HCT116 (cell line): Measurements from ENCODE around the gene DPY19L3. TPM values are rescaled to one million over a fixed set of nuclear protein-coding genes. Genes with fewer than 3 reads are reported as not detected.

ENCODE experiments used
- ATAC-seq: fragments of 200-7000 bp; cut with Tn5 transposase; 2 replicates; pipeline ENCODE4 v1.9.1; 2020; ENCODE audit warnings: mild to moderate bottlenecking, moderate library complexity
- BruUV-seq: library from RNA; stranded (reverse); fragments of 400-500 nt; replicated peaks from 2 replicates; lab custom pipeline; 2021; lab: Mats Ljungman, UMichigan
- CTCF ChIA-PET: fragments of 300-600 bp; sonication (Branson Sonifier 250); formaldehyde crosslinking; loops from one replicate; lab custom pipeline; 2021; ENCODE audit warnings: antibody characterized with exemption; lab: Charles Lee
- POLR2A ChIA-PET: fragments of 300-600, 350-600 bp; sonication (Branson Sonifier 250); formaldehyde crosslinking; loops from one replicate; lab custom pipeline; 2021; ENCODE audit warnings: antibody characterized with exemption; lab: Charles Lee
- RAD21 ChIA-PET, 2 experiments: fragments of 300-600 bp; sonication (Branson Sonifier 250); formaldehyde crosslinking; loops; one replicate each; lab custom pipeline; 2023; ENCODE audit warnings: low total read pairs in 2 of 2; ENCODE audit not compliant: uncharacterized antibody in 2 of 2, unreplicated experiment in 2 of 2, low non-redundant PET in 1 of 2; lab: Charles Lee
- DNase-seq: peaks from one replicate; pipeline ENCODE4 v3.0.0-alpha.2; 2010; ENCODE audit warnings: low read depth, low spot score
- H2AFZ ChIP-seq: fragments of 200-600 bp; shearing (Covaris generic), sonication (generic); 2 replicates; pipeline ENCODE4 v1.6.1; 2017; ENCODE audit warnings: low read depth, mixed run types, mixed read lengths, antibody characterized with exemption, low read length; ENCODE audit not compliant: poor library complexity, severe bottlenecking
- H3K27ac ChIP-seq: 2 replicates; pipeline ENCODE4 v1.5.1; 2012; ENCODE audit warnings: low read depth, low read length
- H3K27me3 ChIP-seq: fragments of 200-600 bp; sonication (generic); 2 replicates; pipeline ENCODE4 v1.6.1; 2016; ENCODE audit warnings: mixed run types, low read length, mixed read lengths; ENCODE audit not compliant: insufficient read depth
- H3K36me3 ChIP-seq, 2 experiments: fragments of 200-500 bp in 1 of 2; fragments of 200-600 bp in 1 of 2; sonication (Bioruptor generic) in 1 of 2; sonication (generic) in 1 of 2; 2 replicates each; pipeline versions ENCODE4 v1.5.1 to v1.6.1; 2014 to 2016; ENCODE audit warnings: low read length in 2 of 2, inconsistent platforms in 1 of 2, mixed read lengths in 1 of 2, mixed run types in 1 of 2; ENCODE audit not compliant: insufficient read depth in 2 of 2, control insufficient read depth in 1 of 2
- H3K4me1 ChIP-seq, 2 experiments: fragments of 200-600 bp in 1 of 2; sonication (generic) in 1 of 2; 2 replicates each; pipeline versions ENCODE4 v1.5.1 to v1.6.1; 2012 to 2017; ENCODE audit warnings: low read length in 2 of 2, inconsistent platforms in 1 of 2, mild to moderate bottlenecking in 1 of 2, mixed read lengths in 1 of 2, mixed run types in 1 of 2, moderate library complexity in 1 of 2; ENCODE audit not compliant: insufficient read depth in 2 of 2, control insufficient read depth in 1 of 2
- H3K4me2 ChIP-seq: fragments of 200-600 bp; sonication (generic); 2 replicates; pipeline ENCODE4 v1.6.1; 2017; ENCODE audit warnings: mixed run types, low read length, mixed read lengths
- H3K4me3 ChIP-seq, 2 experiments: fragments of 200-600 bp in 1 of 2; sonication (generic) in 1 of 2; replicated peaks in 1 of 2; 2 replicates each; pipeline ENCODE4 v1.5.1; 2011 to 2016; ENCODE audit warnings: low read length in 2 of 2, control low read depth in 1 of 2, low read depth in 1 of 2, mild to moderate bottlenecking in 1 of 2, mixed read lengths in 1 of 2, mixed run types in 1 of 2
- H3K79me2 ChIP-seq: fragments of 200-600 bp; sonication (generic); 2 replicates; pipeline ENCODE4 v1.6.1; 2017; ENCODE audit warnings: mild to moderate bottlenecking, mixed run types, low read length, moderate library complexity, mixed read lengths; ENCODE audit not compliant: insufficient read depth
- H3K9ac ChIP-seq: fragments of 200-600 bp; sonication (generic); 2 replicates; pipeline ENCODE4 v1.6.1; 2016; ENCODE audit warnings: low read length, mixed read lengths
- H3K9me2 ChIP-seq: fragments of 200-600 bp; sonication (generic), shearing (Covaris generic); 2 replicates; pipeline ENCODE4 v1.6.1; 2017; ENCODE audit warnings: mixed run types, mild to moderate bottlenecking, moderate library complexity; ENCODE audit not compliant: insufficient read depth
- H3K9me3 ChIP-seq, 2 experiments: fragments of 200-500 bp in 1 of 2; fragments of 200-600 bp in 1 of 2; sonication (Bioruptor generic) in 1 of 2; sonication (generic) in 1 of 2; 2 replicates each; pipeline ENCODE4 v1.6.1; 2014 to 2017; ENCODE audit warnings: low read length in 2 of 2, mixed read lengths in 2 of 2, inconsistent platforms in 1 of 2, low read depth in 1 of 2, mild to moderate bottlenecking in 1 of 2, mixed run types in 1 of 2, moderate library complexity in 1 of 2; ENCODE audit not compliant: control insufficient read depth in 1 of 2, insufficient read depth in 1 of 2
- H4K20me1 ChIP-seq: fragments of 200-600 bp; sonication (generic), shearing (Covaris generic); 2 replicates; pipeline ENCODE4 v1.6.1; 2017; ENCODE audit warnings: mixed run types, mild to moderate bottlenecking, moderate library complexity; ENCODE audit not compliant: insufficient read depth
- ATF3 ChIP-seq: IDR thresholded peaks from 2 replicates; pipeline ENCODE4 v1.6.1; 2012
- CTCF ChIP-seq, 3 experiments: fragments of 200-600 bp in 1 of 3; sonication (generic) in 1 of 3; IDR thresholded peaks in 2 of 3; conservative IDR thresholded peaks in 1 of 3; 2 replicates each; pipeline ENCODE4 v1.5.1; 2012 to 2017; ENCODE audit warnings: low read depth in 2 of 3, low read length in 2 of 3, antibody characterized with exemption in 1 of 3, borderline replicate concordance in 1 of 3, control low read depth in 1 of 3, mild to moderate bottlenecking in 1 of 3, mixed read lengths in 1 of 3, mixed run types in 1 of 3, moderate library complexity in 1 of 3; ENCODE audit not compliant: insufficient read depth in 1 of 3
- EGR1 ChIP-seq: IDR thresholded peaks from 2 replicates; pipeline ENCODE4 v1.6.1; 2012; ENCODE audit warnings: low read depth
- ELF1 ChIP-seq: IDR thresholded peaks from 2 replicates; pipeline ENCODE4 v1.6.1; 2012; ENCODE audit warnings: low read depth, borderline replicate concordance
- EZH2phosphoT487 ChIP-seq: fragments of 200-600 bp; IDR thresholded peaks from 2 replicates; pipeline ENCODE4 v1.6.1; 2018; ENCODE audit warnings: antibody characterized with exemption, borderline replicate concordance
- FOSL1 ChIP-seq: IDR thresholded peaks from 2 replicates; pipeline ENCODE4 v1.6.1; 2012; ENCODE audit warnings: low read depth
- JUND ChIP-seq: IDR thresholded peaks from 2 replicates; pipeline ENCODE4 v1.6.1; 2012
- MAX ChIP-seq: IDR thresholded peaks from 2 replicates; pipeline ENCODE4 v1.6.1; 2012
- POLR2A ChIP-seq: IDR thresholded peaks from 2 replicates; pipeline ENCODE4 v1.7.0; 2011; ENCODE audit warnings: borderline replicate concordance; ENCODE audit not compliant: insufficient read depth, insufficient read length; ENCODE audit errors: extremely low read depth
- RAD21 ChIP-seq: IDR thresholded peaks from 2 replicates; pipeline ENCODE4 v1.6.1; 2012; ENCODE audit warnings: low read depth, mild to moderate bottlenecking
- YY1 ChIP-seq: IDR thresholded peaks from 2 replicates; pipeline ENCODE4 v1.6.1; 2011; ENCODE audit warnings: low read length, low read depth, moderate library complexity, mild to moderate bottlenecking; ENCODE audit not compliant: insufficient replicate concordance; ENCODE audit errors: extremely low read depth
- ZBTB33 ChIP-seq: IDR thresholded peaks from 2 replicates; pipeline ENCODE4 v1.6.1; 2011; ENCODE audit warnings: mild to moderate bottlenecking, low read length, moderate library complexity; ENCODE audit not compliant: insufficient replicate concordance; ENCODE audit errors: extremely low read depth
- intact Hi-C: fragments of 100-400 bp; cut with micrococcal nuclease; formaldehyde crosslinking; loops from 2 replicates; pipeline ENCODE4 v1.10.0; 2022
- total RNA-seq: library from RNA; stranded (reverse); gene quantifications from one replicate; pipeline ENCODE4 v1.2.1, GENCODE V29; 2021; ENCODE audit not compliant: unreplicated experiment

DPY19L3 gene
- total RNA-seq, 1 experiment from 2014 or later: 14.5 TPM

- peaks cover 7% of the 10 kb centered on the region; the same call in 1 of the 2 replicates for H3K27me3 ChIP-seq
- RAD21 ChIA-PET: no interaction called here
- DNase-seq: no peak
Measured at GRCh38 chr19:32519023-32519422, 113.5 kb downstream of the DPY19L3 start.

More at GRCh38 chr19:32519023-32519422, 113.5 kb downstream of the DPY19L3 start:
- BruUV-seq: no TSS peak
- TF ChIP-seq ZBTB33 (no peak), ATF3 (no peak), POLR2A (no peak), MAX (no peak), EGR1 (no peak), EZH2phosphoT487 (no peak), JUND (no peak), CTCF (IDR thresholded peaks at IDR 0.05 in 2 of 3, conservative IDR thresholded peaks at IDR 0.05 in 1 of 3; ENCODE audit: borderline replicate concordance in 1 of 3, insufficient read depth in 1 of 3, low read depth in 2 of 3, low read length in 2 of 3) (no peak), FOSL1 (no peak), RAD21 (no peak), YY1 (no peak), ELF1 (no peak)
- H2AFZ ChIP-seq: no peak overlapping the region
- no peak overlapping the region for H3K4me3 ChIP-seq
- no peaks in the 10 kb centered on the region; a peak in 1 of 4 replicates for H3K36me3 ChIP-seq
- no peak overlapping the region for H3K27ac ChIP-seq
- no peak for ATAC-seq
- intact Hi-C loops: no loop called here
- POLR2A ChIA-PET: no interaction called here
- H3K4me1 ChIP-seq: no peaks in the 10 kb centered on the region
- H3K79me2 ChIP-seq: no peaks in the 10 kb centered on the region
- CTCF ChIA-PET: no interaction called here
- H3K9ac ChIP-seq: no peak overlapping the region
- no peaks in the 10 kb centered on the region for H3K9me2 ChIP-seq
- no peak overlapping the region for H3K4me2 ChIP-seq
- no peaks in the 10 kb centered on the region for H3K9me3 ChIP-seq
- no peaks in the 10 kb centered on the region for H4K20me1 ChIP-seq
